HFFc6 (cell line): Measurements from ENCODE around the gene DACT3. TPM values are rescaled to one million over a fixed set of nuclear protein-coding genes. Genes with fewer than 3 reads are reported as not detected.

Source experiments
- DNase-seq: peaks from one replicate; pipeline ENCODE4 v3.0.0-alpha.2; 2018
- H3K27ac Mint-ChIP-seq: 2 replicates; pipeline ENCODE4 v1.8.0; 2020; ENCODE audit warnings: mild to moderate bottlenecking, mixed read lengths
- H3K27me3 Mint-ChIP-seq: 2 replicates; pipeline ENCODE4 v1.8.0; 2021; ENCODE audit warnings: mild to moderate bottlenecking, moderate library complexity, mixed read lengths; ENCODE audit not compliant: insufficient read depth
- H3K36me3 Mint-ChIP-seq: 2 replicates; pipeline ENCODE4 v1.8.0; 2021; ENCODE audit warnings: low read depth, mixed read lengths
- H3K4me1 Mint-ChIP-seq: 2 replicates; pipeline ENCODE4 v1.8.0; 2020; ENCODE audit warnings: low read depth, mixed read lengths
- H3K4me3 Mint-ChIP-seq: 2 replicates; pipeline ENCODE4 v1.8.0; 2020; ENCODE audit warnings: mild to moderate bottlenecking, moderate library complexity, mixed read lengths
- H3K9me3 Mint-ChIP-seq: 2 replicates; pipeline ENCODE4 v1.8.0; 2020; ENCODE audit warnings: mild to moderate bottlenecking, mixed read lengths
- long read RNA-seq: library from polyadenylated mRNA; unstranded; transcript quantifications from one replicate; pipeline ENCODE4 v2.0.0, GENCODE V29; 2019
- total RNA-seq, 6 experiments: library from RNA; stranded (reverse); fragmentation: NEBNext Ultra II Directional; extraction: Animal tissue kit (Norgen Biotek cat#: 25700); gene quantifications; 2 replicates in 1 of 6; 3 replicates in 5 of 6; pipeline ENCODE4 v1.2.3, GENCODE V29; 2021
- TF ChIP-seq, protein P1 (sequence below): fragments of 200-600 bp; sonication (generic); IDR thresholded peaks from 2 replicates; pipeline ENCODE4 v1.5.0; 2021; ENCODE audit warnings: antibody characterized with exemption, mild to moderate bottlenecking

Gene DACT3, protein sequence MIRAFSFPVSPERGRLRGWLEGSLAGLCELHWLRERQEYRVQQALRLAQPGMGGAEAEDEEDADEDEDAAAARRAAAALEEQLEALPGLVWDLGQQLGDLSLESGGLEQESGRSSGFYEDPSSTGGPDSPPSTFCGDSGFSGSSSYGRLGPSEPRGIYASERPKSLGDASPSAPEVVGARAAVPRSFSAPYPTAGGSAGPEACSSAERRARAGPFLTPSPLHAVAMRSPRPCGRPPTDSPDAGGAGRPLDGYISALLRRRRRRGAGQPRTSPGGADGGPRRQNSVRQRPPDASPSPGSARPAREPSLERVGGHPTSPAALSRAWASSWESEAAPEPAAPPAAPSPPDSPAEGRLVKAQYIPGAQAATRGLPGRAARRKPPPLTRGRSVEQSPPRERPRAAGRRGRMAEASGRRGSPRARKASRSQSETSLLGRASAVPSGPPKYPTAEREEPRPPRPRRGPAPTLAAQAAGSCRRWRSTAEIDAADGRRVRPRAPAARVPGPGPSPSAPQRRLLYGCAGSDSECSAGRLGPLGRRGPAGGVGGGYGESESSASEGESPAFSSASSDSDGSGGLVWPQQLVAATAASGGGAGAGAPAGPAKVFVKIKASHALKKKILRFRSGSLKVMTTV
- 10 to 100 TPM; 12.6 to 17.2 (median 15.5) TPM for total RNA-seq
- long read RNA-seq, partial matches to known transcripts: 5 of 6 reads
- long read RNA-seq, other reads (novel, unspliced or antisense): 1 of 6 reads

DNA sequence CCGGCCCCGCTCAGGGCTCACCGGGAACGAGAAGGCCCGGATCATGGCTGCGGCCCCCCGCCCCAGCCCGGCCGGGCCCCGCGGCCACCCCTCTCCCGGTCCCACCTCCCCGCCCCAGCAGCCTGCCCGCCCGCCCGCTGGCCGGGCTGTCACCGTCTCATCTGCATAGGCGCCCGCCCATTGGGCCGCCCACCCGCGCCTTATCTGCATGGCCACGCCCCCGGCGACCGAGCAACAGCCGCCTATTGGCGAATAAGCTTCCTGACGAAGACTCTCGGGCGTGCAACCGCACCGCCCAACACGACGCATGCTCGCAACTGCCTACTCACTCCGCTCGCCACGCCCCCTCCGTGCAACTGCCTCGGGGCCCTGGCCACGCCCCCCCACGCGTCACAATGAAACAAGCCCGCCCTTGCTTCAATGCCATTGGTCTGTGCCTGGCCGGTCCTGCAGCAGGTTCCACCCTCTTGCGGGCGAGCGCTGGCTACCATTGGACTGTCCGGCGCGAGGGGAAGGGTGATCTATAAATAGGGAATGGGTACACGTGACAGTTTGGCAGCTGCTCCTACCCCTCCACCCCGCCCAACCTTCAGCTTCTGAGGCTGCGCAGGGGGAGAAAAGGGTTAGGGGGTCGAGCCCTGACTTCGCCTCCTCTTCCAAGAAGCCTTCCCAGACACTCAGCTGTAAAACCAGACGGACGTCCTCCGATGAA, at the start of gene DACT3:
TSS of gene DACT3 (minus strand) at position 163 of the 712 bp plus-strand sequence. CDS start at position 45, 118 bp downstream.
- Mint-ChIP-seq H3K4me3 (peak within 1 kb of the TSS; percentile 93), H3K36me3 (peaks cover 8% of the 10 kb centered on the region), H3K9me3 (no peaks in the 10 kb centered on the region), H3K27ac (peak within 1 kb of the TSS; percentile 83), H3K4me1 (peaks cover 30% of the 10 kb centered on the region), H3K27me3 (peaks cover 2% of the 10 kb centered on the region)
- TF ChIP-seq, protein P1, sequence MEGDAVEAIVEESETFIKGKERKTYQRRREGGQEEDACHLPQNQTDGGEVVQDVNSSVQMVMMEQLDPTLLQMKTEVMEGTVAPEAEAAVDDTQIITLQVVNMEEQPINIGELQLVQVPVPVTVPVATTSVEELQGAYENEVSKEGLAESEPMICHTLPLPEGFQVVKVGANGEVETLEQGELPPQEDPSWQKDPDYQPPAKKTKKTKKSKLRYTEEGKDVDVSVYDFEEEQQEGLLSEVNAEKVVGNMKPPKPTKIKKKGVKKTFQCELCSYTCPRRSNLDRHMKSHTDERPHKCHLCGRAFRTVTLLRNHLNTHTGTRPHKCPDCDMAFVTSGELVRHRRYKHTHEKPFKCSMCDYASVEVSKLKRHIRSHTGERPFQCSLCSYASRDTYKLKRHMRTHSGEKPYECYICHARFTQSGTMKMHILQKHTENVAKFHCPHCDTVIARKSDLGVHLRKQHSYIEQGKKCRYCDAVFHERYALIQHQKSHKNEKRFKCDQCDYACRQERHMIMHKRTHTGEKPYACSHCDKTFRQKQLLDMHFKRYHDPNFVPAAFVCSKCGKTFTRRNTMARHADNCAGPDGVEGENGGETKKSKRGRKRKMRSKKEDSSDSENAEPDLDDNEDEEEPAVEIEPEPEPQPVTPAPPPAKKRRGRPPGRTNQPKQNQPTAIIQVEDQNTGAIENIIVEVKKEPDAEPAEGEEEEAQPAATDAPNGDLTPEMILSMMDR: no peak
- peak; percentile 100 for DNase-seq

DNA sequence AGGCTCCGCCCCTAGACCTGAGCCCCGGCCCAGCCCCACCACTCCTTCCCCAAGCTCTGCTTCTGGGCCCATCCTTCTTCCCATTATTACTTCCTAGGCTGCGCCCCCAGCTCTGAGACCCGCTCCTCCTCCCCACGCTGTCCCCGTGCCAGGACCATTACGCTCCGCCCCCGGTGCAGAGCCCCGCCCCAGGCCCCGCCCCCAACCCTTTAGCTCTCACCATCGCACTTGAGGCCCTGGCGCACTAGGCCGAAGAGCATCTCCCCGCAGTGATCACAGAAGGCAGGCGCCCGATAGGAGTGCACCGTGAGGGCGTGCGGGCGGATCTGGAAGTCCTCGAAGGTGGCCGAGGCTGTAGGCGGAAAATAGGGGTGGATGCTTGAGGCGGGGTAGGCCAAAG, 49.7 kb upstream of the DACT3 start:
- Mint-ChIP-seq H3K27ac (no peak overlapping the region), H3K36me3 (peaks cover 16% of the 10 kb centered on the region), H3K9me3 (no peaks in the 10 kb centered on the region), H3K27me3 (no peaks in the 10 kb centered on the region; the same call in none of the 2 replicates), H3K4me1 (peaks cover 17% of the 10 kb centered on the region), H3K4me3 (no peak overlapping the region)
- no peak for DNase-seq
- TF ChIP-seq, protein P1: no peak

DNA sequence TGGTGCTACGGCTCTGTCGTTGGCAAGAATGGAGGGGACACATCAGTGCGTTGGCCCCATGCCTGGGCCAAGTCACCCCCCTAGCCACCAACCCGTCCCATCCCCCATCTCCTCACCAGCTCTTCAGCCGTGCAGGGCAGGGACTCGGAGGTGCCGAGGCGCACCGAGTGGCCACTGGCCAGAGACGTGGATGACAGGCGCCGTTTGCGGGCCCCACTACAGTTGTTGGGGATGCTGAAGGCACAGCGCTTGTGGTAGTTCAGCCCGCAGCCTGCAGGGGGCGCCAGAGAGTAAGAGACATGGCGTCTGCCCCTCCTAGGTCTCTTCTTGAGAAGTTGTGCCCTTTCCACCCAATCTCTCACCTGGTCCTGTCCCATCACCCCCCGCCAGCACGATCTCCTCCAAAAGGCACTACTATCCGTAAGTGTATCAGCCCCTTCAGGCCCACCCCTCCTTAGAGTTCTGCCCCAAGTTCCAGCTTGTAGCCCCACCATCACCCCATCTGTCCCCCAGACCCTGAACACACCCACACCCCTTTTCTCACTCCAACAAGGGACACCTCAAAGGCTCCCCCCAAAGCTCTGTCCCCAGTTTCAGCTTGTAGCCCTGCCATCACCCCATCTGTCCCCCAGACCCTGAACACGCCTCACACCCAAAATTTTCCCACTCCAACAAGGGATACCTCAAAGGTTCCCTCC, 43.5 kb upstream of the DACT3 start:
- H3K27ac Mint-ChIP-seq: no peak overlapping the region
- no peak for DNase-seq
- no peaks in the 10 kb centered on the region; the same call in 1 of the 2 replicates for H3K27me3 Mint-ChIP-seq
- H3K4me1 Mint-ChIP-seq: no peaks in the 10 kb centered on the region
- TF ChIP-seq, protein P1: peak; percentile 93
- H3K36me3 Mint-ChIP-seq: peaks cover 19% of the 10 kb centered on the region
- no peak overlapping the region for H3K4me3 Mint-ChIP-seq
- H3K9me3 Mint-ChIP-seq: no peaks in the 10 kb centered on the region

DNA sequence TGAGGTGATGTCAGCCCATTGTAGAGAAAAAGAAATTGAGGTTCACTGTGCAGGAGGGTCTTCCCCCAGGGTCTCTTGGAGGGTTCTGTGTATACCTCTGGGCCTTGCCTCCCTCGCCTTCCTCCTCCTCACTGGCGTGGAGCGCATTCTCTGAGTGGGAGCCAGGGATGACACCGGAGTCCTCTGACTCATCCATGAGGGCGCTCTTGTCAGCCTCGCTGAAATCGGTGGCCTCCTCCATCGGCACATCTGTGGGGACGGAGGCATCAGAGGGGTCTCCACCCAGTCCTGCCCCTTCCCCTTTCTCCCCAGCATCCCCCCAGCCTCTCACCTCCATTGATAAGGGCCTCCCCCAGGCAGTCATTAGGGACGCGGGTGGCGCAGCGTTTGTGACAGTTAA, 39.7 kb upstream of the DACT3 start:
- no peak for DNase-seq
- Mint-ChIP-seq H3K4me3 (no peak overlapping the region), H3K9me3 (no peaks in the 10 kb centered on the region), H3K27ac (no peak overlapping the region), H3K36me3 (peaks cover 34% of the 10 kb centered on the region), H3K27me3 (peaks cover 1% of the 10 kb centered on the region), H3K4me1 (no peaks in the 10 kb centered on the region)
- TF ChIP-seq, protein P1: no peak
